HG03342 (cell line): ENCODE measurements around the gene POLR1A.

Experiments
- ATAC-seq: cut with Tn5 transposase; IDR thresholded peaks from one replicate; pipeline ENCODE4 v1.9.1; 2021; ENCODE audit warnings: mild to moderate bottlenecking, moderate library complexity; ENCODE audit not compliant: unreplicated experiment

Gene POLR1A

DNA sequence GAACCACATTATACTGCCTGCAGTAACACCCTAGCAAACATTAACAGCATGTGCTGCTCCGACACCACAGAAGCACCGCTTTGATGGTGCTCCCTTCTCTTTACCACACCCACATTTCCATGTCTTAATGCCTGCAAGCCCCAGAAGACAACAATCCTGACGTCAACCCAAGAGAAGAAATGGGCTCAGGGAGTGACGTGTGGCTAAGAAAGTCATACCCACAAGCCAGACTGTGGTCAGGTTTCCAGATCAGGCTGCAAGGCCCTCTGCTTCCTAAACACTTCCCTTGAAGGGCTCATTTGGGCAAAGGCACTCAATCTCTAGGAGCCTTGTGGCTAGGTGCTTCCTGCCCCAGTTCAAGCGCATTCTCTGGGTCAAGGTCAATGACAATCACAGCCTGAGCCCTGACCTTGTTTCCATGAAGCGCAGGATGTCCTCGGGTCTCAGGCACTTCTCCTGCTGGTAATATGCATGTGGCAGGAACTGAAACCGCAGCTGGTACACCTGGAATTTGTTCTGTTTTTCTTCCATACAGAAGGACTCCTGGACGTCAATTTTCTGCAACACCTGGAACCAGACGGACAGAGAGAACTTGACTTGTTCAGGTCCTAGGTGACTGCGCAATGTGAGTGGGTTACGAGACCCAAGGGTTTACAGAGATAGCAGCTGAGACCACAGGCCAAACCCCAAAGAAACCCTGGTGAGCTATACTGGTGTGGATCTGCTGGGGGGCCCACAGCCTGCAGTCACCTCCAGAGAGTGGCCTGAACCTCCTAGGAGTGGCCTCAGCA lies 67.2 kb downstream of the POLR1A start:
- ATAC-seq = peak; percentile 29

DNA sequence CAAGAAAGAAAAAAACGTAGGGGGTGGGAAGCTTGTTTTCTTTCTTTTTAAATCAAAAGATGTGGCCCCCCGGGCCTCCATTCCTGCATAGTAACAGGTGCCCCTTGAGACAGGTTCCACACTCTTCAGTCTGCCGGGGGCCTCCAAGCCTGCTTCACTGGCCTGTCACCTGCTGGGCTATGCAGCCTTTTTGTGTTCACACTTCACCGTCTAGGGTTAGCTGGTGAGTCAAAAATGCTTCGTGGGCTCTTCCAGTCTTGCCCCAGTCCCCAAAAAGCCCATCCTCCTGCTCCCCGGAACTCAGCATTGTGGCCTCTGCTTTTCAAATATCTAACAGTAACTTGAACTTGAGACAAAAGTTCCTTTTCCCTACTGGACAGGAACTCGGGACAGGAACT lies 67.9 kb downstream of the POLR1A start:
- ATAC-seq = no peak

DNA sequence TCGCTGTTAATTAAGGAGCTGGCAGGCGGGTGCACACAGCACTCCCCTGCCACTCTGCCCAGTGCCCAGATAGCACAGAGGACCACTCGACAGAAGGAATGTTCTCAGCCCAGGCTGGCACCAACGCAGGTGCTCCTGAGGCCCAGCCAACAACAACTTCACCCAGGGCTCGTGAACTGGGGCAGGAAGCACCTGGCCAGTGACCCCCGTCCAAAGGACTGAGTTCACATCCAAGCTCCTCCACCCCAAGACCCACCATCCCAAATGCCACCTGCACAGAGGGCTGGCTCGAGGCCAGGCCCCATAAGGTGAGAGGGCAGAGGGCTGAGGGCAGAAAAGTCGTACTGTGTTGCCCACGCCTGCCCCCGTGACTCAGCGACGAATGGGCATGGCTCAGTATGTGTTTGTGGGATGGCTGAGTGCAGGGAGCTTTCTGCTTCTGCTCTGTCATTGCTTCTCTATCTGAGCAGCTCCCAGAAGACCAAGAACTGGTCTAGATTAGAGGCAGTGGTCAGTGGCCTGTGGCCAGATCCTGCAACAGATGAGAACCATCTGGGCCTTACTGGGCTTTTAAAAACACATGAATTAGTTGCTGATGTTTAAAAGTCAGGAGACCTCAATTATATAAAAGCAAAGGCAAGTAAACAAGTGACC lies 68.4 kb downstream of the POLR1A start:
- no peak for ATAC-seq

DNA sequence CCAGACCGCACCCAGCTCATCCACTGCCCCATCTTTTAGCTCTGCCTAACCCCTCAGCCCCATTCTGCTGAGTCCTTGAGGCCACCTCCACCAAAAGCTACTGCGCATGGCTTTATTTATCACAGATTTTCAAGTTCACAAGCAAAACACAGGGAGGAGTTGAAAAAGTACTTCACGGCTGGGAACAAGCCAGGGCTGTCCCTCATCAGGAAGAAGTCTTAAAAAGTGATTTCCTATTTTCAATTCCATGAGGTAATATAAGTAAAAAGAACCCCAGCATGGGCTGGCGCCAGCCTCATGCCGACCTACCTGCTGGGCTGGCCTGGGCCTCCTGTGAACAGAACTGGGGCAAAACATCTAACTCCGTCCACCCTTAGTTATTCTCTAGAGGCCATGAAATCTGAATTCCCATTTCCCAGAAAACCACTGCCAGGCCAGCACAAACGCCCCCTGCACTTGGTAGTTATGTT lies 69.0 kb downstream of the POLR1A start:
- ATAC-seq = no peak

DNA sequence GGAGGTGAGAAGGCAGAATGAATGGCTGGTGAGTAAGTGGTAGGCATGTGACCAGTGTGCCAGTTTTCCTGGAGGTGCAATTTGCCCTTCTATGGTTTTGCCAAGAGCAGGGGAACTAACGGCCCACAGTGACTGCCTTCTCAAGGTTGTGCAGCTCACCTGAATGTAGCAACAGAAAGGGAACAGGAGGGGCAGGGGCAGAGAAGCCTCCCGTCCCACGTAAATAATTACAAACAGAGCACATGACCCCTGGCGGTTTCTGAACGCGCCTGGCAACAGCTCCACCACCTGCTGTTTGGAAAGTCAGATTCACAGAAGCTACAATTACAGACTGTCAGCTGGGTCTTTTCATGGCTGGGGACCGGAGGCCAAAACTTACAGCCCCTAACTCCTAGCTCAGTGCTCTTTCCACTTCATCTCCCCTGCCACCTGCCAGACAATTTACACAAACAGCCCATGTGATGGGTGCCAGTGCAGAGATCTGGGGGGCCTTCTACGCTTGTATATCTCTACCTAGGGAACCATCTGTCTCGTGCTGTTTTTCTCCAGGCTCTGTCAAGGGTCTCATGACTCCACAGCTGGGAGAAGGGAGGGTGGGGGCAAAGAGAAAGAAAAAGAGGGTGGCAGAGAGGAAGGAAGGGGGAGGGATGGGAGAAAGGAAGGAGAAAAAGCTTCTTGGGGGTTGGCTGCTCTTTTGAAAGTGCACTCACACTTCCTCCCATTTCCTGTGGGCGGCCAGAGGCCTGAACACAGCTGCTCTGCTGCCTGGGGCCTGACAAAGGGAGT lies 69.6 kb downstream of the POLR1A start:
- ATAC-seq = peak; percentile 75

DNA sequence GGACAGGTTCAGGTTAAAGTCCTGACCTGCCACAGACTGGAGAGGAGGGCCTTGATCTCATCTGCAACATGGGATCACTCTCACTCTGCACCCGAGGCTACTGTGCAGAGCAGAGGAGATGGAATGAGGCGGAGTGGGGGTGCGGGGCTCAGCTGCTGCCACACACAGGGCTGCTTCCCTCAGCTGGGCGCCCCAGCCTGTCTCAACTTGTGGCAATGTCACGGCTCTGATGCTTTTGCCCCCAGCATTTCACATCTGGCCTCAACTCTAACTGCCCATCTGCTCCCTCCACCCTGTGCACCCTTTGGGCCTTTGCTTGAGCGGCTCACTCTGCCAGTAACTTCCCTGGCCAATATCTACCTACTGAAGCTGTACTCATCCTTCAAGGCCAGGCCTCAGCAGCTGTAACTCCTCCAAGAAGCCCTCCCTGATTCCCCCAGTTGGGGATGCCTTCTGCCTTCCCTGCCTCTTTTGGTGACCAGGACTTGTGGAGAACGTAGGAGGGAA lies 70.3 kb downstream of the POLR1A start:
- ATAC-seq = no peak

DNA sequence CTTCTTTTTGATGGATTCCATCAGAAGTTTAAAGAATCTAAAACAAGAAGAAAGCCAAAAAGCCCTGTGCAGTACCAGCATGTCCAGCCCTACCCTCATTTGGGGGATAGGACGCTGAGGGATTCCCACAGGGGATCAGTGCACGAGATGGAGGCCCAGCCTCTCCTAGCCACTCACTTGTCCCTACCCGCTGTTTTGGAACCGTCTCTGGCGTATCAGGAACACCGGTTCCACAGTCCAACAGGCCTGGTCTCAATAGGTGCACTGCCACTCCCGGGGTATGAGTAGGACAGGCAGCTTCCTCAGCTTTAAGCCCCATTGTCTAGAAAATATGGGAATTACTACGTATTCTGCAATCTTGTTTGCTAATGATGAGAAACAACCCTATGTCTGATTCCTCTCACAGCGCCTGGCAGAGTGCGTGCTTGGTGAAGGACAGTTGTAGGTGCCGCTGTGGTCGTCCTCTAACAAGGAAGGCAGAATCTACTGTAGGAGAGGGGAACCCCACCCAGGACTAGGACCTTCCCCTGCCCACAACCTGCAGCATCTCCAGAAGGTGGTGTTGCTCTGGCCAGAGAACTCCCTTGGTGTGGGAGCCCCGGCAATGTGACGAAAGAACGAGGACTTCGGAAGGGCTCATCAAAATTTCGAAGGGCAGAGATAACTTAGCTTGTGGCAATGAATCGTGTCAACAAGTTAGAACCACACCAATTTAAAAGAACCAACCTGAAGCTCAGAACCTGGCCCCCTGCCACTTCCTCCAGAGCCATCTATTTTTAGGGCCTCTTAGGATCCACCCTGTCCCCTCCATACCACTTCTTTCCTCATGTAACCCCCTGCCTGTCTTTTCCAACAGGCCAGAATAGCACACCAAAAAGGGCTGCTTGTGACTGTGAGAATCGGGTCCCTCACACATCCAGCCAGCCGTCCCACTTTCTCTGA lies 71.7 kb downstream of the POLR1A start:
- no peak for ATAC-seq

DNA sequence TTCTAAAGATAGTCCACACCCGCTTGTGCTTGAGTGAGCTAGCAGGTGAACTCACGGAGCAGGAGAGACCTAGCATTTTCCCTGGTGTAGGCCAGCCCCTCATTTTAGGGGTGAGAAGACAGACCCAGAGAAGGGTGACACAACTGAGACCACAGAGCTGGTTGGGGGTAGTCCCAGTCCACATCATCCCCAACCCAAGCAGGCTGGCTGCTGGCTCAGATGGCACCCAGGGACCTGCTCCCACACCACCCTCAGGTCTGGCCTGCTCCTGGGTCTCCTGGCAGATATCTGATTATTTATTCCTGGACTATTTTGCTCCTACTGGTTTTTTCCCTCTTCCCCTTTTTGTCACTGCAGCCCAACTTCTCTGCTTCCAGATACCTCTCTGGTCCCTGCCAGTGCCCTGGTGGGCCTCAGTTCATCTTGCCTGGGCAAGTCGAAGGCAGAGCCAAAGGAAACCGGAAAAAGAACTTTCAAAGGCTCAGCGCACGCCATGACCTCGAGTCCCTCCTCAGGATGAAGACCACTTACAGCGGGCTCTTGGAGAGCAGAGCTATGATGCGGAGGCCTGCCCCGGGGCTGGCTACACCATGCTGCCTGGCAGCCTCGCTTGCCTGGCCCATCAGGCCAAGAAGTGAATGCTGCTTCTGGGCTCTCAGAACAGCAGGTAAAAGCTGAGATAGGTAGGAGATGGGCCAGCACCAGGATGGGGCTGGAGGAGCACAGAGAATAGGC lies 72.7 kb downstream of the POLR1A start:
- ATAC-seq = no peak

DNA sequence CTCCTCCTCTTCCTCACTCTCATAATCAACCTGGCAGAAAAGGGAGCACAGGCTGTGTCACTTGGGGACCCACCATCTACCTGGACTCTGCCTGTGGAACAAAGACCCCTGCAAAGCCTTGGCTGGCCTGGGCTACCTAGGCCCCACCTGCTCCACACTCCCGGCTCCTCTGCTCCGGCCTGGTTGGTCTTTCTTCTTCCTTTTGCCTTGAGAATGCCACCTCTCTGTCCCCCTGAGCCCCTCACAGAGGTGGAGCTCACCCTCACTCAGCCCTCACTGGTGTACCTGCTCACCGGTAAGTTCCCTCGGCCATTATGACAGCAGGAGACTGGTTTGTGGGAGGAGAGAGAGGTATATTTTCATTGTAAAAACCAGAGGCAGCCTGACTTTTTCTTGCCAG lies 74.1 kb downstream of the POLR1A start:
- ATAC-seq = no peak

DNA sequence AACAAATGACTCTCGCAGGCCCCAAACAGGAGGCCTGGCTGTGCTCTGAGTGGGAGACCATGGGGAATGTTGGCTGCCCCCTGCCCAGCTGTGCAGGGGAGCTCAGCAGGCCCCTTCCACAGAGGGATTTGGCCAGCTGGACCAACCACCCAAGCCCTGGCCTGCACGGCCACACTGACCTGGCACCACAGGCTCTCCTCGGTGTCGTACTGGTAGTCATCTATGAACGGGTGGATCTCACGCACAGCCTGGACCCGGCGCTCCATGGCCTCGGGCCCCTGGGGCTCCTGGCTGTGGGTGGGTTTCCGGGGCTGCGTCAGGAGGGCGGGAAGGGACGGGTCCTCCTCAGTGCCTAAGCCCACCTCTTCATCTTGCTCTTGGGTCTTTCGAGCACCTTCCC lies 74.5 kb downstream of the POLR1A start:
- no peak for ATAC-seq

DNA sequence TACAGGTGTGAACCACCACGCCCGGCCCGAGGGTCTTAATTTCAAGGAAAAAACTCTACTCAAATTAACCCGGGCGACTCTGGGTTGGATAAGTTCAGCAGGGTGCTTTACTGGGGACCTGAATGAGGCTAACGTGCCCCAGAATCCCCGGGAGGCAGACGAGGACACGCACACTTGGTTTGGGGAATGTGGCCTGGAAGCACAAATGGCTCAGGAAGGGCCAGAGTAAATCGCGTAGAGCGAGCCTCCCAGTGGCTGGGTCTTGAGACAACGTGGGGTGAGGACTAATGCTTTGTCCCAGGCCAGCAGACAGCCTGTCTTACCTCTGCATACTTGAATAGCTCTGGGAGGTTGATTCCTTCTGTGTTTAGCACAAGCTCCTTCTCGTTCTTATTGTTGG lies 75.8 kb downstream of the POLR1A start:
- no peak for ATAC-seq

DNA sequence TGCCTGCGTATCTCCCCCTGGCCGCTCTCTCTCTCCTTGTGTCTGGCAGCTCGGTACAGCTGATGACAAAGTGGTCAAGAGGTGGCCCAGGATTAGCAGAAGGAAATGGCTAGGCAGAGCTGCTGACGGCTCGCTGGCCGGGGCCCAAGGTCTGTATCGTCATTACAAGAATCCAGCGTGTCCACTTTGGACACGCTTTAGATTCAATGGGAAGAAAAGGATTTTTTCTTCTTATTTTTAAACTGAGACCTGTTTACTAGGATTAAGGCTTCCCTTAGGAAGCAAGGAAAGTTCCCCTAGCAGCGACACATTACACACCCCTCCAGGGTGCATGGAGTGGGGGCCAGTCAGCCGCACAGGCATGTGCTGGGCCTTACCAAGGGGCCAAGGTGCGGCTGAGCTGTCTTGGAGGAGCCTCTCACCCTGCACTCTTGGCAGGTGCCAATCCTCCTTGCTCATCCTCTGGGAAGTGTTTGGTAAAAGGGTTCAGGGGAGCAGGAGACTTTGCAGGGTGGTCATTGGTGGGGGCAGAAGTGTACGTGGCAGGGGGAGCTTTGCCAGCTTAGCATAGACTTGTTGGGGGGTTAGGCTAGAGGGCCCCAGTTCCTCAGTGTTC lies 76.8 kb downstream of the POLR1A start:
- no peak for ATAC-seq

DNA sequence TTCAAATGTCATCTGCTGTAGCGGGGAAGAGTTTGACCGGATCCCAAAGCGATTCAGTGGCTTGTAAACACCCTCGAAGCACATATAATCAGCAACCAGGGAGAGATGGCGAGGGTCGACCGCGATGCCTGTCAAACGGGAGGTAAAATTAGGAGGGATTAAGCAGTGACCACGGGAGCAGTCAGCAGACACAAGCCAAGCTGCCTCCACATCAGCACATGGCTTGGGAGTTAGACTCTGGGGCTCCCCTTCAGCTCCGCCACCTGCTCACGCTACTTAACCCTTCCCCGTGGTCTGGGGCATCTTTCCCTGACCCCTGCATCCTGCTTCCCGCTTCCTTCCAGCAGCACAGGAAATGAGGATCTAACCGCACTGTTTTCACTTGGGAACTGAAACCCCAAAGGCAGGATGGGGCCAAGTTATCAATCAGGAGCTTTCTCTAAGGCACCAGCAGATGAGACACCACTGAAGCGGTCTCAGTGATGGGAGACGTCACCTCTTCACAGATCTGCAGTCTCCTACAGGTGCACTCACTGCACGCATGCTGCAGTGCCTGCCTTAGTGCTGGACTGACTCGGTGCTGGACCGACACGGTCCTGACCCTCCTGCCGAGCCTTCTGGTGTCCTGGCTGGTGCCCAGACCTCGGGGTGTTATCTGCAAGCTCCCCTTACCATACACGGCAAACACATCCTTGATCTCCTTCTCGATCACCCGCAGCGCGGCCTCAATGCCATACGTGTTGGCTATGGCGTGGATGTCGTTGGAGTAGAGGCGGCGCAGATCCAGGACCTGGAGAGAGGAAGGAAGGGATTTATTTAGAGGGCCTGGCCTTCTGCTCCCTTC lies 77.5 kb downstream of the POLR1A start:
- no peak for ATAC-seq

DNA sequence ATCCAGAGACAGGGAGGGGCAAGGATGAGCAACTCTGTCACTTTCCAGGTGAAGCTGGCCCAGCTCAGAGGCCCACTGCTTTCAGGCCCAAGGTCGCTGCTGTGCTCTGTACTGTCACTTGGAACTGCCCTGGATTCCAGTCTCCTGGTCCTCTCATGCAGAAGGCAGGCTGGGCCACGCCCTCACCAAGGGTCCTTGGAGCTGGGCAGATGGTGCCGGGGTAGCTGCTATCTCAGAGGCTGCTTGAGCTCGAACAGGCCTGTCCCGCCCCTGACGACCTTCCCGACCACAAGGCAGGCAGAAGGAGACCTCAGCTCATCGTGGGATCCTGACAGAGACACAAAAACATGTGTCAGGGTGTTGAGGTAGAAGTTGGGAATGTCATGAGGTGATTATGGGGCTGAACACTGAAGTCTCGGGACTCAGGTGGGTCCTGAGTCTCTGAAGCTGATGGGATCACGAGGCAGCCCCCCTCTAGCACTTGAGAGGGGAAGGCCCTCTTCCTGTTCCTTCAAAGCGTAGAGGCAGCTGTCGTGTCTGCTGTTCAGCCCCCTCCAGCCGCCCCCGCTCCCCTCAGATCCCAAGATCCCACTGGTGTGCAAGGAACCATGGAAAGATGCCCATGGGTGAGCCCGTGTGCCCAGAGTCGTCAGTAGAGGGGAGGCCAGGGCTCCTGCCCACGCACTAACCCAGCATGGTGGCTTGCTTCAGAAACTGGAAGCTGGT lies 78.3 kb downstream of the POLR1A start:
- ATAC-seq = no peak

DNA sequence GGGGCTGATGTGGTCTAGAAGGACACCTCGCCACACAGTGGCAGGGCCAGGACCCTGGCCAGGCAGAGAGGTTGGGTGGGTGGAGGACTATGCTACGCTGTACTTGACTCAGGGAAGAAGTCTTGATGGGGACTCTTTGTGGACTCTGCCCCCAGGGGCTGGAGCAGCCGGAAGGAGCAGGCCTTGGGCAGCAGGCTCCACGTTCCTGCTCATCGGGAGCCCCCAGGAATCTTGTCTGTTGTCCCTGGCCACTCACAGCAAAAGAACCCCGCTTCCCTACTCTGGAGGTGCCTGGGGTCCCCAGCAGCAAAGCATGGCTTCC lies 79.0 kb downstream of the POLR1A start:
- ATAC-seq = no peak

DNA sequence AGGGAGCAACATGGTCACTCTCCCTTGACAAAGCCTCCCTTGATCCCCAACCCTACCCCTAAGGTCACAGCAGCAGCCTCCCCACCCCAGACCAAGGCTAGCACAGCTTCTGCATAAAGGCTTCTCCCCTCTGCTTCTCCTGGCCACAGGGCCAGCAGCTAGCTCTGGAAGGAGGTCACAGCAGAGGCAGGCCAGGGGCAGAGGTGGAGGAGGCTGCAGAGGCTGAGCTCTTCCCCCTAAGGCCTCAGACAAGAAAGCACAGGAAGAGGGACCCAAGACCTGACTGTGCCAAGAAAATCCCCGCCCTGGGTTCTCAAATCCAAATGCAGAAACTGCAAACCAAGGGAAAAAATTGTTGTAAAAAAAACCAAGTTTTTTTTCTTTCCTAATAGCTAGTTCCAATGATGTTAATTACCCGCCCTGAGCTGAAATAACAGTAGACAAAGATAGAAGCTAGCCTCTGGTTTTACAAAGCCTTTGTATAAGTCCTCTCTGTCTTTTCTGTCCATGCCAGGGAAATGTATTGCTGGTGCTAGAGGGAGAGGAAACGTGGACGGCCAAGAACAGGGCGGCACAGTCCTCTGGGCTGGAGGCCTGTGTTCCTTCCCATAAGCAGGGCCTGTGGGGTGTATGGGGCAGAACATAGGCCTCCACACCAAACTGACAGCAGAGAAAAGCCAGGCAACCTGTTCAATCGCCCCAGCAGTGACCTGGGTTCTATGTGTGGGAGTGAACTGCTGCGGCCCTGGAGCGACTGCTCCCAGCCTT lies 79.5 kb downstream of the POLR1A start:
- ATAC-seq = no peak

DNA sequence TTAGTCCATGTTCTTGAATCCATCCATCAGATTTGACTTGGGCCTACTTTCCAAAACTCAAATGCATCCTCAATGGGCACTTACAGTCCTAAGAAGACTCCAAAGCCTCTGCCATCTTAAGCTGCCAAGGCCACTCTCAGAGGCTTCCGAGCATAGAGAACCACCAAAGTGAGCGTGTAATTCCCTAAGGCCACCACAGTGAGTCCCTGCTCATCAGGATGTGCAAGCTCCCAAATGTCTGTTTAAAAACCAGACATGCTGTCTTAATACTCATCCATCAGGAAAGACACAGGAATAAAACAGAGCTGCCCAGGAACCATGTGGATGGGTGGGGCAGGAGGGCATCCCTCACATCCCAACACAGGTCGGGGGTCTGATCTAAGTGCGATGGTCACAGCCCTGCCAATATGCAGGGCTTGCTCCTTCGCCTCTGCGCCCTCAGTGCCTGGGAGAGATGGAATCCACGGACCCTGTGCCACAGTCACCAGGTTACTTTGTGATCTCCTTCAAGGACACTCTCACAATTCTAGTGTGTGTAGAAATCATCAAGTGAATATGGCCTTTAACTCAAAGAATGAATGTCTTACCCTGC lies 80.4 kb downstream of the POLR1A start:
- no peak for ATAC-seq
